K562 (cell line): ENCODE data around the gene HSPA8. TPM values are rescaled to one million over a fixed set of nuclear protein-coding genes. Genes with fewer than 3 reads are reported as not detected.

Experiments
- ATAC-seq: fragments of 200-7000 bp; cut with Tn5 transposase; 3 replicates; pipeline ENCODE4 v1.9.1; 2020; ENCODE audit warnings: moderate library complexity
- BruUV-seq: library from RNA; stranded (reverse); fragments of 400-500 nt; replicated peaks from 2 replicates; lab custom pipeline; 2021; lab: Mats Ljungman, UMichigan
- CTCF ChIA-PET: fragments of 300-600 bp; formaldehyde crosslinking; extraction: SDS; loops from one replicate; lab custom pipeline; 2021; ENCODE audit warnings: low intra/inter-chr PET ratio; lab: Yijun Ruan, JAX
- POLR2A ChIA-PET: fragments of 300-600, 350-650 bp; sonication (Branson Sonifier 250); formaldehyde crosslinking; extraction: SDS; loops from one replicate; lab custom pipeline; 2021; ENCODE audit warnings: antibody characterized with exemption, inconsistent platforms; lab: Yijun Ruan, JAX
- DNase-seq, 4 experiments: peaks; one replicate each; pipeline versions ENCODE4 v3.0.0 to v3.0.0-alpha.2; 2011 to 2018; ENCODE audit warnings: low spot score in 3 of 4, mixed read lengths in 3 of 4; ENCODE audit errors: extremely low read depth in 1 of 4
- FAIRE-seq: peaks from 2 replicates; lab custom pipeline; 2011; peaks lifted over from hg19 to GRCh38; lab: Jason Lieb, UNC
- H2AFZ ChIP-seq: 2 replicates; pipeline ENCODE4 v1.6.0; 2011; ENCODE audit warnings: low read depth, low read length, control low read depth, inconsistent platforms
- H3K27ac ChIP-seq: fragments of 200-600 bp; 3 replicates; pipeline ENCODE4 v1.8.0; 2011; ENCODE audit warnings: low read depth, mild to moderate bottlenecking, control low read depth, inconsistent platforms, low read length, moderate library complexity, mixed read lengths; ENCODE audit errors: extremely low read depth
- H3K27me3 ChIP-seq, 2 experiments: fragments of 300-600 bp in 1 of 2; 2 replicates in 1 of 2; 3 replicates in 1 of 2; pipeline versions ENCODE4 v1.6.0 to v1.8.0; 2011; ENCODE audit warnings: inconsistent platforms in 2 of 2, low read length in 2 of 2, mild to moderate bottlenecking in 1 of 2, mixed read lengths in 1 of 2, moderate library complexity in 1 of 2; ENCODE audit not compliant: control insufficient read depth in 2 of 2, insufficient read depth in 2 of 2
- H3K36me3 ChIP-seq: fragments of 300-600 bp; 3 replicates; pipeline ENCODE4 v1.8.0; 2011; ENCODE audit warnings: mild to moderate bottlenecking, low read length, inconsistent platforms; ENCODE audit not compliant: control insufficient read depth, insufficient read depth
- H3K4me1 ChIP-seq, 2 experiments: fragments of 200-600 bp in 1 of 2; replicated peaks in 1 of 2; 2 replicates in 1 of 2; 3 replicates in 1 of 2; pipeline versions ENCODE4 v1.5.1 to v1.8.0; 2011; ENCODE audit warnings: inconsistent platforms in 2 of 2, low read length in 2 of 2, mild to moderate bottlenecking in 1 of 2, mixed read lengths in 1 of 2, moderate library complexity in 1 of 2; ENCODE audit not compliant: control insufficient read depth in 2 of 2, insufficient read depth in 2 of 2
- H3K4me2 ChIP-seq: 2 replicates; pipeline ENCODE4 v1.6.1; 2011; ENCODE audit warnings: low read length, control low read depth, inconsistent platforms, mixed read lengths; ENCODE audit not compliant: insufficient read depth
- H3K4me3 ChIP-seq: fragments of 200-600 bp; sonication (generic), shearing (Covaris generic); 2 replicates; pipeline ENCODE4 v1.5.1; 2016; ENCODE audit warnings: control low read depth, inconsistent platforms
- H3K79me2 ChIP-seq: fragments of 200-600 bp; 3 replicates; pipeline ENCODE4 v1.8.0; 2011; ENCODE audit warnings: low read length, inconsistent platforms; ENCODE audit not compliant: control insufficient read depth, insufficient read depth
- H3K9ac ChIP-seq, 2 experiments: 2 replicates each; pipeline versions ENCODE4 v1.6.0 to v1.6.1; 2011; ENCODE audit warnings: low read depth in 2 of 2, low read length in 2 of 2, control low read depth in 1 of 2, inconsistent platforms in 1 of 2, mild to moderate bottlenecking in 1 of 2, mixed read lengths in 1 of 2; ENCODE audit not compliant: insufficient read depth in 1 of 2
- H3K9me1 ChIP-seq: one replicate; pipeline ENCODE4 v1.6.0; 2011; ENCODE audit warnings: inconsistent platforms, mild to moderate bottlenecking, low read length, moderate library complexity; ENCODE audit not compliant: control insufficient read depth, insufficient read depth
- H3K9me3 ChIP-seq: replicated peaks from 2 replicates; pipeline ENCODE4 v1.5.1; 2011; ENCODE audit warnings: low read depth, low read length, inconsistent platforms; ENCODE audit not compliant: control insufficient read depth, insufficient read depth
- H4K20me1 ChIP-seq: replicated peaks from 2 replicates; pipeline ENCODE4 v1.6.1; 2011; ENCODE audit warnings: low read length, inconsistent platforms, mixed read lengths; ENCODE audit not compliant: control insufficient read depth, insufficient read depth
- HNRNPH1 ChIP-seq: fragments of 200-400 bp; formaldehyde crosslinking; optimal IDR thresholded peaks from 2 replicates; pipeline ENCODE3; 2017; ENCODE audit warnings: low read depth, mild to moderate bottlenecking, low read length, moderate library complexity
- MNT ChIP-seq, 2 experiments: fragments of 450-650 bp; conservative IDR thresholded peaks; 2 replicates each; pipeline ENCODE4 v1.6.1; 2017; ENCODE audit warnings: mild to moderate bottlenecking in 2 of 2, moderate library complexity in 2 of 2
- MYBL2 ChIP-seq, 2 experiments: fragments of 450-650 bp in 1 of 2; sonication (generic) in 1 of 2; formaldehyde crosslinking in 1 of 2; IDR thresholded peaks; 2 replicates each; pipeline versions ENCODE4 v1.6.1 to v1.8.1; 2017 to 2022; ENCODE audit warnings: borderline replicate concordance in 1 of 2, inconsistent platforms in 1 of 2, low read depth in 1 of 2, mild to moderate bottlenecking in 1 of 2, missing genetic modification reagents in 1 of 2, moderate library complexity in 1 of 2
- PATZ1 ChIP-seq: fragments of 250-450 bp; sonication (Bioruptor Pico); IDR thresholded peaks from 2 replicates; pipeline ENCODE4 v1.5.0; 2020; ENCODE audit warnings: mild to moderate bottlenecking, borderline replicate concordance
- PHF20 ChIP-seq: fragments of 450-650 bp; IDR thresholded peaks from 2 replicates; pipeline ENCODE4 v1.6.1; 2018; ENCODE audit not compliant: partially characterized antibody
- SIN3B ChIP-seq: fragments of 450-650 bp; IDR thresholded peaks from 2 replicates; pipeline ENCODE4 v1.6.1; 2017; ENCODE audit warnings: low read depth, mild to moderate bottlenecking, moderate library complexity
- SMARCB1 ChIP-seq: IDR thresholded peaks from 2 replicates; pipeline ENCODE4 v1.6.1; 2011; ENCODE audit warnings: improper control_type of control experiment, low read depth; ENCODE audit not compliant: insufficient read length
- TGIF2 ChIP-seq: sonication (generic); formaldehyde crosslinking; IDR thresholded peaks from 2 replicates; pipeline ENCODE4 v1.8.1; 2022; ENCODE audit warnings: mild to moderate bottlenecking, missing genetic modification reagents, moderate library complexity
- TRIM25 ChIP-seq: fragments of 450-650 bp; IDR thresholded peaks from 2 replicates; pipeline ENCODE4 v1.7.0; 2016; ENCODE audit warnings: borderline replicate concordance
- ZBTB12 ChIP-seq: fragments of 250-450 bp; sonication (Bioruptor Pico); IDR thresholded peaks from 2 replicates; pipeline ENCODE4 v1.4.0; 2020
- ZNF232 ChIP-seq: sonication (generic); formaldehyde crosslinking; IDR thresholded peaks from 2 replicates; pipeline ENCODE4 v1.8.0; 2022; ENCODE audit warnings: mild to moderate bottlenecking, missing genetic modification reagents
- ZNF280A ChIP-seq: fragments of 450-650 bp; IDR thresholded peaks from 2 replicates; pipeline ENCODE4 v1.6.1; 2018; ENCODE audit warnings: mild to moderate bottlenecking, low read depth; ENCODE audit not compliant: partially characterized antibody
- ZNF696 ChIP-seq: fragments of 250-450 bp; sonication (Bioruptor Pico); conservative IDR thresholded peaks from 2 replicates; pipeline ENCODE4 v1.4.0; 2020; ENCODE audit warnings: mild to moderate bottlenecking, moderate library complexity
- WGBS: fragments of 100-300 bp; shearing (Covaris generic); methylation state at CpG from one replicate; pipeline ENCODE4 v1.1.6; 2016; ENCODE audit warnings: low coverage, mixed read lengths; ENCODE audit not compliant: insufficient coverage; ENCODE audit errors: missing lambda C conversion rate; 5-methylcytosine and 5-hydroxymethylcytosine counted together
- in situ Hi-C: fragments of 300-500 bp; cut with MboI; formaldehyde crosslinking; loops from 4 replicates; pipeline ENCODE4 v1.15.0; 2018; ENCODE audit warnings: inconsistent platforms, mixed read lengths
- intact Hi-C: fragments of 100-400 bp; cut with micrococcal nuclease; formaldehyde crosslinking; loops from 2 replicates; pipeline ENCODE4 v1.14.2; 2022
- polyA plus RNA-seq, 8 experiments: library from polyadenylated mRNA; depleted of rRNA in 4 of 8; stranded (reverse) in 5 of 8; unstranded in 3 of 8; fragments of >200 nt; fragmentation: Nextera tagmentation in 2 of 8; fragmentation: Illumina TruSeq in 1 of 8; extraction: Ambion mirVana in 2 of 8; extraction: Trizol in 1 of 8; gene quantifications; 2 replicates each; pipeline versions ENCODE4 v1.2.1 to v1.2.3, GENCODE V29; 2011 to 2014; ENCODE audit warnings: inconsistent platforms in 1 of 8, missing spikeins in 1 of 8
- total RNA-seq, 7 experiments: library from RNA; depleted of rRNA in 6 of 7; stranded (reverse); fragments of >200 nt in 6 of 7; fragmentation: Illumina TruSeq in 2 of 7; extraction: Trizol in 2 of 7; gene quantifications; 2 replicates each; pipeline versions ENCODE4 v1.2.1 to v1.2.3, GENCODE V29; 2011 to 2021; ENCODE audit warnings: low replicate concordance in 1 of 7

The HSPA8 gene
- total and polyA plus RNA-seq, 9 of the 15 experiments (the other 6 are each of a cell fraction or from before 2014, with no cell fraction given), result 1,250 to 3,966 (median 2,773) TPM

- Histone ChIP-seq H3K4me2 (no peak overlapping the region), H3K36me3 (no peaks in the 10 kb centered on the region), H3K4me3 (no peak overlapping the region), H3K9ac (no peak overlapping the region), H3K27me3 (peaks cover 8 to 16% of the 10 kb centered on the region in 2 experiments; a peak in 2 of 5 replicates), H3K27ac (no peak overlapping the region), H3K79me2 (no peaks in the 10 kb centered on the region), H2AFZ (no peak overlapping the region), H4K20me1 (no peaks in the 10 kb centered on the region), H3K9me3 (no peaks in the 10 kb centered on the region), H3K9me1 (no peaks in the 10 kb centered on the region), H3K4me1 (0 out of 5 replicates have a peak, but pooled peaks cover under 1 to 1% of the 10 kb centered on the region in 2 experiments)
- WGBS, result 2% methylated on average over 6 of the region's 6 CpGs
- ChIA-PET POLR2A (interaction anchor here (1.0 to 1.3 kb wide), 3 partner anchors 12 to 48 kb away, joined by 3 to 6 read pairs (median 4); no protein-coding TSS in a partner anchor), CTCF (no interaction called here)
- in situ Hi-C loops (no loop called here), intact Hi-C loops (no loop called here)
- no TSS peak for BruUV-seq
- ATAC-seq (no peak), FAIRE-seq (no peak), DNase-seq (no peak)
- TF ChIP-seq TRIM25 (no peak), PATZ1 (CRISPR knock-in tag) (no peak), HNRNPH1 (no peak), PHF20 (no peak), MNT (conservative IDR thresholded peaks at IDR 0.05) (no peak), ZNF696 (CRISPR knock-in tag) (no peak), SIN3B (no peak), ZNF280A (no peak), MYBL2 (IDR thresholded peaks at IDR 0.05; ENCODE audit: low read depth) (no peak), MYBL2 (CRISPR knock-in tag; IDR thresholded peaks at IDR 0.05; ENCODE audit: borderline replicate concordance) (no peak), SMARCB1 (no peak), ZBTB12 (CRISPR knock-in tag) (no peak), ZNF232 (no peak), TGIF2 (no peak)
Measured at GRCh38 chr11:123091506-123091905, 29.6 kb upstream of the HSPA8 start.
